ENCODE results near the gene MBOAT1. TPM values are rescaled to one million over a fixed set of nuclear protein-coding genes. Genes with fewer than 3 reads are reported as not detected.
"Not testable (repeated sequence)": the region's sequence is repeated elsewhere in the genome, so short reads cannot be mapped to it uniquely, and the experiment has no call there.

MBOAT1 gene
- total RNA-seq, 3 donors from 2014 or later (not counting 1 experiment from before 2014, with no cell fraction given): 3.6 to 7.5 (median 5.2) TPM

DNA sequence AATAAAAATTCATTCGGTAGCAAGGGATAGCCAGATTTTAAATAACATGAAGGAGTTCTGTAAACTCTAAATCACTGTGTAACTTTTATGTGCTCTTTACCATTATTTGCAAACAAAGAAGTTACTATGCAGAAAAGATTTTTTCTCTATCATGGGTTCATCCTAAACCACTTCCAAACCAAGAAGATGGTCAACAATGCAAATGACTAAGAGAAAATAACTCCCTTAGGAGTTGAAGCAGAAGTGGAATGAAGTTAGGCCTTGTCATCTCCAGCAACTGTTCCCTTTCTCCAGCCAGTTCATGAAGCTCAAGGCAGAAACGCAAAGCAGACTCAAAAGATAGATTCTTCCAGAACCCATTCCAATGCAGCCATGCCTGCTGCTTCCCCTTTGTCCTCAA, 66.0 kb downstream of the MBOAT1 start:
- Histone ChIP-seq H3K27ac (ENCODE audit: low read length) (no peak overlapping the region), H3K27me3 (ENCODE audit: control insufficient read depth, insufficient read depth, low read length) (no peaks in the 10 kb centered on the region), H3K9me3 (ENCODE audit: control insufficient read depth, insufficient read depth, low read length) (no peaks in the 10 kb centered on the region), H3K4me1 (ENCODE audit: control insufficient read depth, insufficient read depth, low read length) (no peaks in the 10 kb centered on the region), H3K36me3 (ENCODE audit: control insufficient read depth, insufficient read depth, low read length) (peaks cover 4% of the 10 kb centered on the region), H3K4me3 (ENCODE audit: low read length) (no peak overlapping the region)
- no peak for TF ChIP-seq CTCF (IDR thresholded peaks at IDR 0.05)
- WGBS (ENCODE audit: insufficient coverage): 89% methylated on average over 1 of the region's 2 CpGs
- H3K4me3 Mint-ChIP-seq: no peak overlapping the region
- H3K9me3 Mint-ChIP-seq: no peaks in the 10 kb centered on the region
- H3K4me1 Mint-ChIP-seq: no peaks in the 10 kb centered on the region
- ATAC-seq (no peak), DNase-seq (no peak)
- intact Hi-C loops (cut with micrococcal nuclease): no loop called here
- H3K36me3 Mint-ChIP-seq: no peaks in the 10 kb centered on the region
- no peak overlapping the region for H3K27ac Mint-ChIP-seq
- no peaks in the 10 kb centered on the region for H3K27me3 Mint-ChIP-seq (ENCODE audit: low read depth in 2 of 2)

DNA sequence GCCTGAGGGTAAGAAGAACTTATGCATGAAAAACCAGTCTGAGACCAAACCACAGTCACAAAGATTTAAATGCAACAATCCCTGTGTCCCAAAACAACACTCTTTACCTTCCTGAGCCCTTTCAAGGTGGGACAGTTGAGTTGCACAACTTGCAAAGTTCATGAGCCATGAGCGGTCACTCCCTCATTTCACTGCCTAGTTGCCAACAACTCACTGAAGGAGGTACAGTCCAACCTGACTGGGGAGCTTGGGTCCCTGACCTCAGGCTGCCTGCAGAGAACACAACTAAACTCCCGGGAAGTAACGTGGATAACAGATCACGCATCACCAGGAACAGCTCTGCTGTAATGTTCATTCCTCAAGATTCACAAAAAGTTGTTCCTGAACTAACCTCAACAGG, 69.4 kb downstream of the MBOAT1 start:
- H3K36me3 ChIP-seq (ENCODE audit: control insufficient read depth, insufficient read depth, low read length): peaks cover 5% of the 10 kb centered on the region
- H3K4me1 Mint-ChIP-seq: no peaks in the 10 kb centered on the region

GRCh38 chr6:20141931-20142330, 70.3 kb downstream of the MBOAT1 start:
- Histone ChIP-seq H3K9me3 (ENCODE audit: control insufficient read depth, insufficient read depth, low read length) (no peaks in the 10 kb centered on the region), H3K27me3 (ENCODE audit: control insufficient read depth, insufficient read depth, low read length) (no peaks in the 10 kb centered on the region), H3K27ac (ENCODE audit: low read length) (no peak overlapping the region), H3K36me3 (ENCODE audit: control insufficient read depth, insufficient read depth, low read length) (peaks cover 7% of the 10 kb centered on the region), H3K4me1 (ENCODE audit: control insufficient read depth, insufficient read depth, low read length) (no peaks in the 10 kb centered on the region), H3K4me3 (ENCODE audit: low read length) (no peak overlapping the region)
- DNase-seq (no peak), ATAC-seq (no peak)
- Mint-ChIP-seq H3K36me3 (no peaks in the 10 kb centered on the region), H3K27me3 (ENCODE audit: low read depth in 2 of 2) (no peaks in the 10 kb centered on the region), H3K9me3 (no peaks in the 10 kb centered on the region), H3K4me1 (no peaks in the 10 kb centered on the region), H3K27ac (no peak overlapping the region), H3K4me3 (no peak overlapping the region)
- WGBS (ENCODE audit: insufficient coverage): 100% methylated on average over 1 of the region's 2 CpGs
- intact Hi-C loops (cut with micrococcal nuclease): no loop called here
- TF ChIP-seq CTCF (IDR thresholded peaks at IDR 0.05): no peak

More for the DNA sequence above, 69.4 kb downstream of the MBOAT1 start:
- intact Hi-C loops (cut with micrococcal nuclease): no loop called here
- H3K27ac ChIP-seq (ENCODE audit: low read length): no peak overlapping the region
- no peaks in the 10 kb centered on the region for H3K27me3 ChIP-seq (ENCODE audit: control insufficient read depth, insufficient read depth, low read length)
- no peaks in the 10 kb centered on the region for H3K27me3 Mint-ChIP-seq (ENCODE audit: low read depth in 2 of 2)
- H3K9me3 Mint-ChIP-seq: no peaks in the 10 kb centered on the region
- H3K4me3 ChIP-seq (ENCODE audit: low read length): no peak overlapping the region
- H3K36me3 Mint-ChIP-seq: no peaks in the 10 kb centered on the region
- no peak for TF ChIP-seq CTCF (IDR thresholded peaks at IDR 0.05)
- no peaks in the 10 kb centered on the region for H3K4me1 ChIP-seq (ENCODE audit: control insufficient read depth, insufficient read depth, low read length)
- H3K9me3 ChIP-seq (ENCODE audit: control insufficient read depth, insufficient read depth, low read length): no peaks in the 10 kb centered on the region
- no peak for ATAC-seq
- DNase-seq: no peak
- no peak overlapping the region for H3K27ac Mint-ChIP-seq
- H3K4me3 Mint-ChIP-seq: no peak overlapping the region
- 96% methylated on average over 4 of the region's 4 CpGs for WGBS (ENCODE audit: insufficient coverage)

DNA sequence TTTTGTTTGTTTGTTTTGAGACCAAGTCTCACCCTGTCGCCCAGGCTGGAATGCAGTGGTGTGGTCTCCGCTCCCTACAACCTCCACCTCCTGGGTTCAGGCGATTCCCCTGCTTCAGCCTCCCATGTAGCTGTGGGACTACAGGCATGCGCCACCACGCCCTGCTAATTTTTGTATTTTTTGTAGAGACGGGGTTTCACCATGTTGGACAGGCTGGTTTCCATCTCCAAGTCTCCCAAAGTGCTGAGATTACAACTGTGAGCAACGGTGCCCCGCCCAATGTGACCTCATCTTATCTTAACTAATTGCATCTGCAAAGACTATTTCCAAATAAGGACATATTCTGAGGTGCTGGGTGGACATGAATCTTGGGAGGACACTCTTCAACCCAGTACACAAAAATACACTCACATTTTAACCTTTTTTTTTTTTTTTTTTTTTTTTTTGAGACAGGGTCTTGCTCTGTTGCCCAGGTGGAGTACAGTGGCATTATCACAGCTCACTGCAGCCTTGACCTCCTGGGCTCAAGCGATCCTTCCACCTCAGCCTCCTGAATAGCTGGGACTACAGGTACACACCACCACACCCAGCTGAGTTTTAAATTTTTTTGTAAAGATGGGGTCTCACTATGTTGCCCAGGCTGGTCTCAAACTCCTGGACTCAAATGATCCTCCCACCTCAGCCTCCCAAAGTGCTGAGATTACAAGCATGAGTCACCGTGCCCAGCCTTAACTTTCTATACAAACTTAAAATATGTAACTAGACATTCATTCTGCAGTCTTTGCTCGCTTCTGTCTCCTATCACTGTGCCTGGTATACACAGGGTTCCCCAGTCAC, 72.9 kb downstream of the MBOAT1 start:
- DNase-seq; H3K27ac ChIP-seq (ENCODE audit: low read length); H3K4me3 ChIP-seq (ENCODE audit: low read length); H3K9me3 ChIP-seq (ENCODE audit: control insufficient read depth, insufficient read depth, low read length); H3K36me3 Mint-ChIP-seq; H3K36me3 ChIP-seq (ENCODE audit: control insufficient read depth, insufficient read depth, low read length); H3K4me1 ChIP-seq (ENCODE audit: control insufficient read depth, insufficient read depth, low read length); H3K27ac Mint-ChIP-seq; H3K4me1 Mint-ChIP-seq; ATAC-seq; H3K9me3 Mint-ChIP-seq; intact Hi-C loops (cut with micrococcal nuclease); H3K27me3 Mint-ChIP-seq (ENCODE audit: low read depth in 2 of 2); H3K4me3 Mint-ChIP-seq; H3K27me3 ChIP-seq (ENCODE audit: control insufficient read depth, insufficient read depth, low read length): not testable (repeated sequence)
- 88% methylated on average over 11 of the region's 11 CpGs for WGBS (ENCODE audit: insufficient coverage)

Data from natural killer cell (primary cell).